Spleen (tissue), 7 donors: ENCODE data around the gene TKFC.
"Not testable (repeated sequence)": the region's sequence is repeated elsewhere in the genome, so short reads cannot be mapped to it uniquely, and the experiment has no call there.

ENCODE experiments used
- POLR2AphosphoS5 ChIP-seq, 3 donors: sonication (generic); formaldehyde crosslinking; IDR thresholded peaks; one replicate each; pipeline ENCODE4 v1.5.1; 2017; ENCODE audit warnings: antibody characterized with exemption in 3 of 3
- TF ChIP-seq, protein P1 (sequence below), 11 experiments: fragments of 200-600 bp in 7 of 11; fragments of 450-650 bp in 4 of 11; sonication (generic) in 4 of 11; IDR thresholded peaks in 8 of 11; conservative IDR thresholded peaks in 3 of 11; 1 replicate in 7 of 11; 2 replicates in 4 of 11; pipeline versions ENCODE4 v1.4.0 to v1.8.0; 2016 to 2021; ENCODE audit warnings: antibody characterized with exemption in 11 of 11, inconsistent platforms in 4 of 11, mild to moderate bottlenecking in 1 of 11
- donor health status: DM: no; HTN: no; CAD: no; lungs with moderate emphysema.
- donor health status: DM: no; HTN: no; CAD: no.
- donor health status: DM: no; HTN: no; CAD: no.

DNA sequence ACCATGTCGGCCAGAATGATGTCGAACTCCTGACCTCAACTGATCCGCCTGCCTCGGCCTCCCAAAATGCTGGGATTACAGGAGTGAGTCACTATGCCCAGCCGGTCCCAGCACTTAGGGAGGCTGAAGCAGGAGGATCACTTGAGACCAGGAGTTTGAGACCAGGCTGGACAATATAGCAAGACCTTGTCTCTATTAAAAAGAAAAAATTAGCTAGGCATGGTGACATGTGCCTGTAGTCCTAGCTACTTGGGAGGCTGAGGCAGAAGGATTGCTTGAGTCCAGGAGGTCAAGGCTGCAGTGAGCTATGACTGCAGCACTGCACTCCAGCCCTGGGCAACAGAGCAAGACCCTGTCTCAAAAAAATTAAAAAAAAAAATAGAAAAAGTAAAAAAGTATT, 50.8 kb downstream of the TKFC start:
- TF ChIP-seq, protein P1, sequence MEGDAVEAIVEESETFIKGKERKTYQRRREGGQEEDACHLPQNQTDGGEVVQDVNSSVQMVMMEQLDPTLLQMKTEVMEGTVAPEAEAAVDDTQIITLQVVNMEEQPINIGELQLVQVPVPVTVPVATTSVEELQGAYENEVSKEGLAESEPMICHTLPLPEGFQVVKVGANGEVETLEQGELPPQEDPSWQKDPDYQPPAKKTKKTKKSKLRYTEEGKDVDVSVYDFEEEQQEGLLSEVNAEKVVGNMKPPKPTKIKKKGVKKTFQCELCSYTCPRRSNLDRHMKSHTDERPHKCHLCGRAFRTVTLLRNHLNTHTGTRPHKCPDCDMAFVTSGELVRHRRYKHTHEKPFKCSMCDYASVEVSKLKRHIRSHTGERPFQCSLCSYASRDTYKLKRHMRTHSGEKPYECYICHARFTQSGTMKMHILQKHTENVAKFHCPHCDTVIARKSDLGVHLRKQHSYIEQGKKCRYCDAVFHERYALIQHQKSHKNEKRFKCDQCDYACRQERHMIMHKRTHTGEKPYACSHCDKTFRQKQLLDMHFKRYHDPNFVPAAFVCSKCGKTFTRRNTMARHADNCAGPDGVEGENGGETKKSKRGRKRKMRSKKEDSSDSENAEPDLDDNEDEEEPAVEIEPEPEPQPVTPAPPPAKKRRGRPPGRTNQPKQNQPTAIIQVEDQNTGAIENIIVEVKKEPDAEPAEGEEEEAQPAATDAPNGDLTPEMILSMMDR (IDR thresholded peaks at IDR 0.05 in 8 of 11, conservative IDR thresholded peaks at IDR 0.05 in 3 of 11): not testable (repeated sequence)
- not testable (repeated sequence) for TF ChIP-seq POLR2AphosphoS5 (IDR thresholded peaks at IDR 0.05)
